GM12874 (cell line): ENCODE measurements around the gene TSPO.

Source experiments
- TF ChIP-seq, protein P1 (sequence below): IDR thresholded peaks from 2 replicates; pipeline ENCODE4 v1.5.1; 2011; ENCODE audit warnings: low read depth, mild to moderate bottlenecking, control low read depth, low read length, moderate library complexity; ENCODE audit not compliant: insufficient read depth

The TSPO gene

DNA sequence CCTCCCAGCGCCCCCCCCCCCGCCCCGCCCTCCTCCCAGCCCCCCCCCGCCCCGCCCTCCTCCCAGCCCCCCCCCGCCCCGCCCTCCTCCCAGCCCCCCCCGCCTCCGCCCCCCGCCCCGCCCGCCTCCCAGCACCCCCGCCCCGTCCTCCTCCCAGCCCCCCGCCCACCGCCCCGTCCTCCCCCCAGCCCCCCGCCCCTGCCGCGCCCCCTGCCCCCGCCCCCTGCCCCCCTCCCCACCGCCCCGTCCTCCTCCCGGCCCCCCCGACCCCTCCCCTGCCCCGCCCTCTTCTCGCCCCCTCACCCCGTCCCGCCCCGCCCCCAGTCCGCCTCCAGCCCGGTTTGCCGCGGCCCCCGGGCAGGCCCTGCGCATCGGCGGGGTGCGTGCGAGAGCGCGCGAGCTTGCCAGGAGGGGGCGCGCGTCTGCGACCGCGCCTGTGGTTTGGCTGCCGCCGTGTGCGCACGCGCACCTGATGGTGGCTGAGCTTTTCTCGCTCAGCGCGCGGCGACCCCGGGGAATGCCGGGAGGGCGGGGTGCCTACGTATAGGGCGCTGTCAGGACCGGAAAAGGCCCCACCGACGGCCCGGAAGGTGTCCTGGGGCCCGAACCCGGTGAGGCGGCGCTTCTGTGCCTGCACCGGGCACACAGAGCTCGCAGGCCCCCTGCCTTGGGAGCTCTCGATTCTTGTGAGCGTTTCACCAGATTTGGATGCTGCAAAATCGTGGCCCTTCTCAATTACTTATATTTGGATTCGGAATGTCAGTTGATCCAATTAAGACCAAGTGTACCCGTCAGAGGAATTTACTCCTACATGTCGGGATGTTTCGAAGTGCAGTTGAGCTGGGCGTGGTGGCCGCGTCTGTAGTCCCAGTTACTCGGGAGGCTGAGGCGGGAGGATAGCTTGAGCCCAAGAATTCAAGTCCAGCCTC is 36.1 kb downstream of the TSPO start:
- TF ChIP-seq, protein P1, sequence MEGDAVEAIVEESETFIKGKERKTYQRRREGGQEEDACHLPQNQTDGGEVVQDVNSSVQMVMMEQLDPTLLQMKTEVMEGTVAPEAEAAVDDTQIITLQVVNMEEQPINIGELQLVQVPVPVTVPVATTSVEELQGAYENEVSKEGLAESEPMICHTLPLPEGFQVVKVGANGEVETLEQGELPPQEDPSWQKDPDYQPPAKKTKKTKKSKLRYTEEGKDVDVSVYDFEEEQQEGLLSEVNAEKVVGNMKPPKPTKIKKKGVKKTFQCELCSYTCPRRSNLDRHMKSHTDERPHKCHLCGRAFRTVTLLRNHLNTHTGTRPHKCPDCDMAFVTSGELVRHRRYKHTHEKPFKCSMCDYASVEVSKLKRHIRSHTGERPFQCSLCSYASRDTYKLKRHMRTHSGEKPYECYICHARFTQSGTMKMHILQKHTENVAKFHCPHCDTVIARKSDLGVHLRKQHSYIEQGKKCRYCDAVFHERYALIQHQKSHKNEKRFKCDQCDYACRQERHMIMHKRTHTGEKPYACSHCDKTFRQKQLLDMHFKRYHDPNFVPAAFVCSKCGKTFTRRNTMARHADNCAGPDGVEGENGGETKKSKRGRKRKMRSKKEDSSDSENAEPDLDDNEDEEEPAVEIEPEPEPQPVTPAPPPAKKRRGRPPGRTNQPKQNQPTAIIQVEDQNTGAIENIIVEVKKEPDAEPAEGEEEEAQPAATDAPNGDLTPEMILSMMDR, result peak; percentile 90

DNA sequence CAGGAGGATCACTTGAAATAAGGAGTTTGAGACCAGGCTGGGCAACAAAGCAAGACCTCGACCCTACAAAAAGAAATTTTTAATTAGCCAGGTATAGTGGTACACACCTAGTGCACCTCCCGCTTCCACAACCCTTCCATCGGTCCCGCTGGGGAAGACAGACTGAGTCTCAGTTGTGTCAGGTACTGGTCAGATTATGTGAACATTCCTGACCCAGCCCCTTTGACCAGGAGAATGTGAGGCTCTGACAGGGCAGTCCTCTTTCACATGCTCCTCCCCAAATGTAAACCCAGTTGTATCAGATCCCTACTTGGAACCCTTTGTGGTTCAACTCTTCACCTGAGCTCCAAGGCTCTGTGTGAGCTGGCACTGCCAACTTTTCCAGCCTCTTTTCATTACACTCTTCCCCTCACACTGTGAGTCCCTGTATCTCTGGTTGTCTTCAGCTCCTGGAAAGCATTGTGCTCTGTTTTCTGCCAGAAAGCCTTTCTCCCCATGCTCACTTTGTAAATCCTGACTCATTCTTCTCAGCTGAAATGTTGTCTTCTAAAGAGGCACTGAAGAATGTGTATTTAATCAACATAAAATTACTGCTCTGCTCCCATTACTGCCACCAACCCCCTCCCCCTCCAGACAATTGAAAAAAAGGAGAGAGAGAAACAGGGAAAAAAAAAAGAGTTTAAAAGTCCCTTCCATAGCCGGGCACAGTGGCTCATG is 37.6 kb downstream of the TSPO start:
- TF ChIP-seq, protein P1, result no peak

DNA sequence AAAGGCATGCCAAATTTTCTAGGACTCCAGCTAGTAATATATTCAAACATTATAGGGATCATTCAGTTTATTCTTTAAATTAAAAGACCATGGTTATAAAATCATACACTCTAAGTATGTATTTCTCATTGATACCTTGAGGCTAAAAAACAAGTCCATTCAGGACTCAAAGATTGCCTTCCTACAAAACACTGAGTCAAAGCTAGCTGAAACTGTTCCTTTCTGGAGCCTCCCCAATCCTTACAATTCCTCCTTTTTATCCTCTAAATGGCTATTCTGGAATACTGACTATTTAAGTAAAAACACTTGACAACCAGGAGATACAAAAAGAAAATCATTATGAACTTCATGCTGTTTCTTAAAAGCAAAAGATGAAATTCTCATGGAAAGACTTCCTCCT is 40.5 kb downstream of the TSPO start:
- TF ChIP-seq, protein P1, result no peak

DNA sequence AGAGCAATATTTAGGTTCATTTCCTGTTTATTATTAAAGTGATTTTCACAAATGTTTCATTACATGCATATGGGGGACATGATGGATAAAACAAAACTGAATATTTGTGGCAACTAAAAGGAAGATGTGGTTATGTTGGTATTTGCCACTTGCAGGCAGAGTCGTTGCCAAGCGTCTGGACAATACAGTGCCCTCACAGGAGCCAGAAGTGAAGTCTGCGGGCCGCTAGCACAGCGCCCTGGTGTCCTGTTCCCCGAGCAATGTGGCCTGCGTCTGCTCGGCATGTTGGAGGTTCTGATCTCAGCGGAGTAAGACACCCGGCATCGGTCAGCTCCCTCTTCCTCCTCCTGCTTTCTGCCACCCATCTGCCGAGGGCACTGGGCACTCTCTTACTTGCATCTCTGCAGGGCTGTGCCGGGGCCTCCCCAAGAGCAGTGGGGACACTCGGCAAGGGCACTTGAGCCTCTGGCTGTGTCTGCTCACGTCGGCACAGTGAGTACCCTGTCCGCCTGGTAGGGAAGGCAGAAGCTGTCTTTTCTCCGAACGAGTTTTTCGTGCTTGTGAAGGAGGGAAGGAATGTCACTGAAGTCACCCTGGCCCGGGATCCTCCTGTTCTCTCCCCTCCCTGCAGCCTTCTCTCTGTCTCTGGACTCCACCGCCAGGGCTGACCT is 46.0 kb downstream of the TSPO start:
- TF ChIP-seq, protein P1, result no peak

DNA sequence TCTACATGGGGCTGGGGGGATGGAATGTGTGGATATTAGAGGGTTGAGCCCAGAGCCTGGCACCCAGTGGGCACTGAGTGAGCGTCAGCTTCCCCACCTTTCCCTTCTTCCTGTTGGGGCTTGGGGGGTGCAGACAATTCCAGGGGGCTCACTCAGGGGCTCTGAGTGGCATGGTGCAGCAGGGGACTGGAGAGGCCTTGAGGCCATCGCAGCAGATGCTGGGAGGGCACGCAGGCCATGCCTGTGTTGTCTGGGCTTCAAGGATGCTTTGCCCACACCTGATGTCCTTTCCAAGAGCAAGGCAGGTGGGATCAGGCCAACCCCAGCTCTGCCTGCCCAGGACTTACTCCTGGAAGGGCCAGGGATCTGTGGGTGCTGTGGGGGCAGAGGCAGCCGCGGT is 46.8 kb downstream of the TSPO start:
- TF ChIP-seq, protein P1, result no peak

DNA sequence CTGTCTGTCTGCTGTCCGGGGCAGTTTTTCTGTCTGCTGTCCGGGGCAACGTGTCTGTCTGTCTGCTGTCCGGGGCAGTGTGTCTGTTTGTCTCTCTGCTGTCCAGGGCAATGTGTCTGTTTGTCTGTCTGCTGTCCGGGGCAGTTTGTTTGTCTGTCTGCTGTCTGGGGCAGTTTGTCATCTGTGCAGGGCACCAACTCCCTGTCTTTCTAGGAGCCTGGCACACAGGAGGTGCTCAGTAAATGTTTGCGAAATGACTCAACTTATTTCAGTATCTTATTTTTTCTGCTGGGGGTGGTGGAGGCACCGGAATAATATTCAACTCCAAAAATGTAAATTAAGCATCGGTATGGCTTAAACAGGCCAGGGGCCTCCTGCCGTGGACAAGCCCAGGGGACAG is 47.6 kb downstream of the TSPO start:
- TF ChIP-seq, protein P1, result no peak

DNA sequence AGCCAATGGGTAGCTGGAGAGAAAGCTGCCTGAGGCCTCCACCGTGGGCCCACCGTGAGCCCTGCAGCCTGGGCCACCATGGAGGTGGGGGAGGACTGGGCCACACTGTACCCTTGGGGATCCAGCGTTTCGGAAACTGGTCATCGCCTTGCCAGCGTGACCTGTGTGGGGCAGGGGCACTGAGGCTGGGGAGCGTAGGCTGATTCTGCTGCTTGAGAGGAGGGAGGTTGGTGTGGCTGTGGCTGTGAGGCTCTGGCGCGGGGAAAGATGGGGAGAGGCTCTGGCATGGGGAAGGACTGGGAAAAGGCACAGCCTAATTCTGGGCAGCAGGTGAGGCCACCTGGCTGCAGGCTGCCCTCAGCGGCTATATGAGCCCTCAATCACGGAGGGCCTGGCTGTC is 48.2 kb downstream of the TSPO start:
- TF ChIP-seq, protein P1, result no peak
